ENCODE results near the gene VAMP3.
"Not testable (repeated sequence)": the region's sequence is repeated elsewhere in the genome, so short reads cannot be mapped to it uniquely, and the experiment has no call there.

The VAMP3 gene

DNA sequence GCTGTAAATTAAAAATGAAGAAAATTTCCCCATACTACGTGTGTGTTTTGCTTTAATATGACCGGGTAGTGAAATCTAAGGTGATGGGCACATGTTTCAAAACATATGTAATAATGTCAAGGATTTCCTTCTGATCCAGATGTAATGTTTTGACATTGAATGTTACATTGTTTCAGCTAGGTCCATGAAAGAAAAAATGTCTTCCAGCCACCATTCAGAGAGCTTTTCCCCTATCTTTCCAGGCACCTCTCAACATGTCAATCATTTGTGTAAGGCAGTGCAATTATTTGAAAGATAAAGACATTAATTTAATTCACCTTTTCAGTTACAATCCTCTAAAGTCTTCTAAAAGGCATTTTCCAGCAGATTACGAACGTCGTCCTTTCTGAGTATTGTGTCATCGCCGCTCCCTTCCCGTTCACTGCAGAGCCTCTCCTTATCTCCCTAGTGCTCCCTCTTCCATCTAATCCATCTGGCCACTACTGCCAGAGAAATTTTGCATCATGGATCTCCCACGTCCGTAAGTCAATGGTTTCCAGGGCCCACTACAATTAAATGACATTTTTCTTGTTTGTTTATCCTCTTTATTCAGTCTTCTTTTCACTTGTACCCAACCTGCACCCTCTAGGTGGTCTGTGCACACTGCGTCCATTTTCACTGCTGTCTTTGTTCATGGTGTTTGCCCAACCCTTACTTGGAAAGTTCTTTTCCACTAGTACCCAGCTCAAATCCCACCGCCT is 1.3 kb upstream of the VAMP3 start:
- no peak for DNase-seq

DNA sequence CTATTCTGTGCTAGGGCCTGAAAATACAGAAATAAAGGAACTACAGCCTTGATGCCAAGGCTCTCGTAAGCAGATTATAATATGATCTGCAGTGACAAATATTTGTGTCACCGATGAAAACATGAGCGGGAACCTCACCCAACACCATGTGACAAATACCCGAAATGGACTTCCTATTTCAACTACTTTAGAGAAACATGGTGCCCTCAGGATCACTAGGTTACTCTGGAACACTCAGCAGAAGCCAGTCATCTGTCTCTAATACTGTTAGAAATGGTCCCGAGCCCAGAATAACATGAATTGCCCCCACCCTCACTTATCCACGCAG is 463 bp upstream of the VAMP3 start:
- no peak for DNase-seq

DNA sequence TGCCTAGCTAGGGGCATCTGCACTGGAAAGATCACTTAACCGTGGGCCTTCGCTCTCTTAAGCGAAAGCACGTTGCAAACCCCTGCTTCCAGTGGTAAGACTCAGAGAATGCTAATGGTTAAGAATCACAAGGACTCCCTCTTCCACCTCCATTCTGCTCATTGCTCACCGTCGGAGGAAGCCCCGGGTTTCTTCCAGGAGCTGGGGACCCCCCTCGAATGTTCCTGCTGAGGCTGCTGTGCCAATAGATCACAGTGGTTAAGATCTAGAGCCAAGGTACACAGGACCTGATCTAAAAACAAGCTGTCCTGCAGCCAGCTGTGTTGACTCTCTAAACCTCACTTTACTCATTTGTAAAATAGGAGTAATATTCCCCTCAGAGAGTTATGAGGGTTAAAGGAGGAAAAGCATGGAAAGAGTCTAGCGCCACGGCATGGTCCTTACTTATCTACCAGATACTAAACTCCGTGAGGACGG is 765 bp downstream of the VAMP3 start:
- no peak for DNase-seq

DNA sequence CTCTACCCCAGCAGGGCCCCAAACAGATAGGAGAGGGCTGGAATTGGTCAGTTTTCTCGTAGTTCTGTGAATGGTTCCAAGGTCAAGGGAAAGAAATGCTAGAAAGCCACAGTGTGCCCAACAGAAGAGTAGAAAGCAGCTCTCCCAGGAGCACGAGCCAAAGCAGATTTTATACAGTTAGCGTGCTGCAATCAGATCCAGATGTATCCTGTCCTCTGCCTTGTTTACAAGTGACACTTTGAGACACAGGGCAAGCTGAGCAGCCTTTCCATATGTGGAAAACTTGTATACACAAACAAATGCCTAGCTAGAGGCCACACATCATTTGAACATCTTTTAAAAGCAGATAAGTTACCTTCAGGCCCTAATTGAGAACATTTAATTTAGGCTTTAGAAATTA is 6.5 kb downstream of the VAMP3 start:
- DNase-seq: no peak

DNA sequence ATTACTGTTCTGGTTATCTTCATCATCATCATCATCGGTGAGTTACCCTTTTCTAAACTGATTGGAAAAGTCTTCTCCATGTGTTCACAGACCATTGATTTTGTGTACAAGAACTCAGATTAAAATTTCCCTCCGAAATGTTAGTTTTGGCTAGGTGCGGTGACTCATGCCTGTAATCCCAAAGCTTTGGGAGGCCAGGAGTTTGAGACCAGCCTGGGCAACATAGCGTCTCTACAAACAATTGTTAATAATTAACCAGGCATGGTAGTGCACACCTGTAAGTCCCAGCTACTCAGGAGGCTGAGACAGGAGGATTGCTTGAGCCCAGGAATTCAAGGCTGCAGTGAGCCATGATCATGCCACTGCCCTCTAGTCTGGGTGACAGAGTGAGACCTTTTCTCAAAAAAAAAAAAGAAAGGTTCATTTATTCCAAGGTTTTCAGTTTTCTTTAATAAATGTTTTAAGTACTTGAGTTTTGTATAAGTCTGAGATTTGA is 7.1 kb downstream of the VAMP3 start:
- no peak for DNase-seq

DNA sequence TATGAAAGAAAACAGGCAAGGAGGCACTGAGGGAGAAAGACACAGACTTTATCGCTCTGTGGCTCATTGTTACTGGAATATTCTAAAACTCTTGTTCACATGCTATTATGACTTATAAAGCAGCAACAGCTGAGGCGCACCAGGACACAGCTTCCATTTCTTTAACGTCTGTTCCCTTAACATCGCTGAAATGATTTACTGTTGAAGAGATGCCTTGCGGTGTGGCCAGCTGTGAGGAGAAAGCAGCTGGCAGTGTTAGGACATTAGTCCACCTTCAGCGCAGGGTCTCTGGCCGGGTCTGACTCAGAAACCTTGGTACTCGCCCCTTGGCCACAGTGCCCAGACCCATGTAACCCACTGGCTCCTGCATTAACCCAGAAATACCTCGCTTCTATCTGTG is 9.9 kb downstream of the VAMP3 start:
- DNase-seq: no peak

- no peak for DNase-seq
These were observed 10.4 kb downstream of the VAMP3 start for GRCh38 chr1:7781501-7781900.

GRCh38 chr1:7781923-7782495 is 10.9 kb downstream of the VAMP3 start:
- DNase-seq: no peak

- no peak for DNase-seq
These were observed 12.1 kb downstream of the VAMP3 start for GRCh38 chr1:7783178-7783711.

DNA sequence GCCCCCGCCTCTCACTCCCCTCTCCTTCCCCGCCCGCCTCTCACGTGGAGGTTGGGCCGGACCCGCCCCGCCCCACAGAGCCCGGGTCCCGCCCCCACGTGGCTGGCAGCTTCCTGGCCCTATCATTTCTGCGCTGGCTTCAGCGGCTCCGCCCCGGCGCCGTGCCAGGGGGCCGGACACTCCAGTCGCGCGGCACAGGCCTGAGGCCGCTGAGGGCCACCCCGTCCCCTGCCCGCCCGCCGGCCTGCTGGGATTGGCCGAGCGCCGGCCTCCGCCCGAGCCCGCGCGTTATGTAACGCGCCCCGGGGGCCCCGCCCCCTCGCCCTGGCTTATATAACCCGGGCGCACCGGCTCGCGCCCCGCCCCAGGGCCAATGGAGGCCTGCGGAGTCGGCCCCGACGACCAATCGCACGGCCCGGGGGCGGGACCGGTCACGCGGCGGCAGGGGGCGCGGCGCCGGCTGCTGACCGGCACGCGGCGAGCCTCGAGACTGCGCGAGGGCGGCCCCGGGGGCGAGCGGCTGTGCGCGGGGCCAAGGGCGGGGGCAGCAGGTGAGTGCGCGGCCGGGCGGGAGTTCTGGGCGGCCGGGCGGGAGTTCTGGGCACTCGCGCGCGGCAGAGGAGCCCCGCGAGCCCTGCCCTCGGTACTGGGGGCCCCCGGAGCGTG is 12.9 kb downstream of the VAMP3 start, which contains the start of gene PER3:
PER3 (plus strand) TSS at position 466 of the 666 bp plus-strand sequence. CDS start 587 bp downstream, outside the sequence.
- DNase-seq: peak; percentile 62

DNA sequence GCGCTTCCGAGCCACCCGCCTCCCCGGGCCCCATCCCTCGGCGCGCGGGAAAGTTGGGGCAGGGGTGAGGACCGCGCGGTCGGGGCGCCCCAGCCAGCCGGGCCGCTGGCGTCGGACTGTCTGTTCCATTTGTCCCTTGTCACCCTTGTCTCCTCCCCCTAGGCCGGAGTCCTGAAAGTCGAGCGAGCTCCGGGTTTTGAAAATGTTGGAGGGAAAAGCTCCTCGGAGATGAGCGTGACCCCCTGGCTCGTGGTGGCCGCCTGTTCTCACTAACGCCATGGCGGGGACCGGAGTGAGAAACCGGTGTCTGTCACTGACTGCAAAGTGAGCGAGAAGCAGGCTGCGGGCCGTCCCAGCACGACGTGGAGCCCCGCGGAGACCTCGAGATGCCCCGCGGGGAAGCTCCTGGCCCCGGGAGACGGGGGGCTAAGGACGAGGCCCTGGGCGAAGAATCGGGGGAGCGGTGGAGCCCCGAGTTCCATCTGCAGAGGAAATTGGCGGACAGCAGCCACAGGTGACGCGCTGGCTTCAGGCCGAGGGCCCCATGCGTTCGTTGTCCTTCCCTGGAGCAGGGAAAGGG is 13.5 kb downstream of the VAMP3 start:
- no peak for DNase-seq

- no peak for DNase-seq
These were observed 14.0 kb downstream of the VAMP3 start for GRCh38 chr1:7785108-7785507.

- no peak for DNase-seq
These were observed 15.7 kb downstream of the VAMP3 start for GRCh38 chr1:7786795-7787194.

DNA sequence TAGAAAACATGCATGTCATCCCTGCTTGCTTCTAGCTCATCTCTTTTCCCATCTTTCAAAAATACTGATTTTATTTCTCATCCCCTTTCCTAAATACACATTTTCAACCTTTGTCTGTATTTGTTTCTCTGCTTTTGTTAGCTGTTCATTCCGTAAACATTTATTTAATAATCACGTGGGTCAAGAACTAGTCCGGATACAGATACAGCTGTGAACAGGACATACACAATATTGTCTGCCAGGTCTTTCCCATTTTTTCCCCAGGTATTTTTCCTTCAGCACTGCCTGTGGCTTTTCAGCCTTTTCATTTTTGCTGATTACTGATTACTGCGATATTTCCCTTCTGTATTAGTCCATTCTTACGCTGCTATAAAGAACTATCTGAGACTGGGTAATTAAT is 18.7 kb downstream of the VAMP3 start:
- no peak for DNase-seq

GRCh38 chr1:7791027-7791426 is 19.9 kb downstream of the VAMP3 start:
- DNase-seq: not testable (repeated sequence)

GRCh38 chr1:7795406-7795805 is 24.3 kb downstream of the VAMP3 start:
- no peak for DNase-seq

- DNase-seq: no peak
These were observed 34.4 kb downstream of the VAMP3 start for GRCh38 chr1:7805460-7805859.

GRCh38 chr1:7808253-7808844 is 37.3 kb downstream of the VAMP3 start:
- no peak for DNase-seq

GRCh38 chr1:7809742-7810141 is 38.6 kb downstream of the VAMP3 start:
- no peak for DNase-seq

DNA sequence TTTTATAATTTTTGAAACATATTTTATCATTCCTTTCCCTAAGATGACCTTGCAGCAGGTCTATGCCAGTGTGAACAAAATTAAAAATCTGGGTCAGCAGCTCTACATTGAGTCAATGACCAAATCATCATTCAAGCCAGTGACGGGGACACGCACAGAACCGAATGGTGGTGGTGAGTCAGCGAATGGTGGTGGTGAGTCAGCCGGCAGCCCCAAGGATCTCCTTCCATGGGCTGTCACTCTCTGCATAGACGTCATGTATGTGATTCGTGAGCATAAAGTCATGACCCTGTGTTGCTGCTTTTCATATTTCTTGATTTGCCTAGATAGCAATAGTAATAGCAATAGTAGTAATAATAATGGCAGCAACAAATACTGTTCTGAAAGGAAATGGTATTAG is 39.3 kb downstream of the VAMP3 start:
- DNase-seq: no peak

DNA sequence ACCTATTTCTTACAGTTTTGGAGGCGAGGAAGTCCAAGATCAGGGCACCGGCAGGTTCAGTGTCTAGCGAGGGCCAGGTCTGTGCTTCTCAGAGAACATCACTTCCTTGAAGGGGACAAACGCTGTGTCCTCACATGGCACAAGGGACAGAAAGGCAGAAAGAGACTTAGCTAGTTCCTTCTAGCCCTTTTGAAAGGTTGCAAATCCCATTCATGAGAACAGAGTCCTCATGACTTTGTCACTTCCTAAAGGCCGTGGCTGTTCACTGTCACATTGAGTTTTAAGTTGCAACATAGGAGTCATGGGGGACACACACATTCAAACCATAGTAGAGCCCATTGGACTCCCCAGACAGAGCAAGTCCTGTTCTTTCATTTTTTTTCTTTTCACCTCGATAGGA is 40.4 kb downstream of the VAMP3 start:
- no peak for DNase-seq

DNA sequence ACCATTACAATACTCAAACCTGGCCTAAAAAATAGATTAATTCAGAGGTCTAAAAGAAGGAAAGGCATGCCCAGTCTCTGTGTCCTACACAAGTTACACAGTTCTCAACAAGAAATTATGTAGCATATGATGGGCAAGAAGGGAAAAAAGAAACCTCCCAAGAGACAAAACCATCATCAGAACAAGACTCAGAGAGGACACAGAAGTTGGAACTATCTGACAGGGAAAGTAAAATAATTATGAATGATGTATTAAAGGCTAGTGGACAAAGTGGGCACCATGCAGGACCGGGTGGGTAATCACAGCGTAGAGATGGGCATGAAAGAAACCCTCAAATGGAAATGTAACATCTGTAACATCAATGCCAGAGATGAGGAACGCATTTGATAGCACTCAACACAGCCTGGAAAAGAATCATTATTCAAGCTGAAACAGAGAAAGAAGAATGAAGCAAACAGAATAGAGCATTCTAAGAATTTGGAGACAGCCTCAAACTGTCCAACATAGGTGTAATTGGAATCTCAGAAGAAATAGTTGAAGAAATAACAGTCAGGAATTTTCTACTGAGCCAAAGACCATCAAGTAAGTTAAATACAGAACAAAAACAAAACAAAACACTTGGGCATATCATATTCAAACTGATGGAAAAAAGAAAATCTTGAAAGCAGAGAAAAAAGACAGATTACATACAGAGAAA is 42.7 kb downstream of the VAMP3 start:
- DNase-seq: no peak

Measured in KG1 (cell line).